Common myeloid progenitor, CD34-positive (primary cell): ENCODE data around the gene TRIM62.
"Not testable (repeated sequence)": the region's sequence is repeated elsewhere in the genome, so short reads cannot be mapped to it uniquely, and the experiment has no call there.

ENCODE experiments used
- CTCF ChIA-PET: fragments of 350-600 bp; sonication (Branson Sonifier 250); formaldehyde crosslinking; loops from one replicate; lab custom pipeline; 2021; ENCODE audit warnings: antibody characterized with exemption; lab: Charles Lee
- POLR2A ChIA-PET: fragments of 350-600 bp; sonication (Branson Sonifier 250); formaldehyde crosslinking; loops from one replicate; lab custom pipeline; 2021; ENCODE audit warnings: antibody characterized with exemption; lab: Charles Lee
- DNase-seq, 3 donors: peaks; one replicate each; pipeline versions ENCODE4 v3.0.0 to v3.0.0-alpha.2; 2013
- H3K27ac ChIP-seq, 2 experiments: 1 replicate in 1 of 2; 2 replicates in 1 of 2; pipeline ENCODE4 v1.7.0; 2013; ENCODE audit warnings: inconsistent platforms in 2 of 2, low read length in 2 of 2, mild to moderate bottlenecking in 2 of 2, low read depth in 1 of 2, moderate library complexity in 1 of 2; ENCODE audit not compliant: severe bottlenecking in 2 of 2, insufficient read depth in 1 of 2, poor library complexity in 1 of 2
- H3K27me3 ChIP-seq, 5 experiments: replicated peaks in 2 of 5; 1 replicate in 3 of 5; 2 replicates in 2 of 5; pipeline versions ENCODE4 v1.6.1 to v1.7.0; 2013; ENCODE audit warnings: low read length in 4 of 5, mild to moderate bottlenecking in 2 of 5, moderate library complexity in 2 of 5, inconsistent platforms in 1 of 5; ENCODE audit not compliant: insufficient read depth in 5 of 5, control insufficient read depth in 4 of 5
- H3K36me3 ChIP-seq, 4 experiments: 1 replicate in 2 of 4; 2 replicates in 2 of 4; pipeline versions ENCODE4 v1.6.1 to v1.7.0; 2013; ENCODE audit warnings: low read length in 3 of 4, control low read depth in 1 of 4, mild to moderate bottlenecking in 1 of 4; ENCODE audit not compliant: control insufficient read depth in 4 of 4, insufficient read depth in 4 of 4
- H3K4me1 ChIP-seq, 4 experiments: 1 replicate in 3 of 4; 2 replicates in 1 of 4; pipeline versions ENCODE4 v1.6.1 to v1.7.1; 2013; ENCODE audit warnings: low read length in 3 of 4, mild to moderate bottlenecking in 3 of 4, control low read depth in 1 of 4, inconsistent platforms in 1 of 4, moderate library complexity in 1 of 4; ENCODE audit not compliant: control insufficient read depth in 4 of 4, insufficient read depth in 4 of 4; ENCODE audit errors: control extremely low read depth in 1 of 4
- H3K4me3 ChIP-seq, 7 experiments: 1 replicate in 4 of 7; 2 replicates in 3 of 7; pipeline versions ENCODE4 v1.5.1 to v1.7.0; 2013; ENCODE audit warnings: mild to moderate bottlenecking in 7 of 7, low read length in 6 of 7, moderate library complexity in 6 of 7, inconsistent platforms in 2 of 7, low read depth in 2 of 7, control low read depth in 1 of 7; ENCODE audit not compliant: insufficient read depth in 4 of 7, control insufficient read depth in 1 of 7; ENCODE audit errors: extremely low read depth in 1 of 7
- H3K9me3 ChIP-seq, 5 experiments: 1 replicate in 4 of 5; 2 replicates in 1 of 5; pipeline versions ENCODE4 v1.6.1 to v1.7.1; 2013; ENCODE audit warnings: low read length in 4 of 5, mild to moderate bottlenecking in 2 of 5, inconsistent platforms in 1 of 5, low read depth in 1 of 5, moderate library complexity in 1 of 5; ENCODE audit not compliant: control insufficient read depth in 4 of 5, insufficient read depth in 2 of 5; ENCODE audit errors: control extremely low read depth in 1 of 5
- WGBS: methylation state at CpG from one replicate; pipeline ENCODE4 v1.1.5; 2013; ENCODE audit not compliant: insufficient coverage; 5-methylcytosine and 5-hydroxymethylcytosine counted together

Gene TRIM62

DNA sequence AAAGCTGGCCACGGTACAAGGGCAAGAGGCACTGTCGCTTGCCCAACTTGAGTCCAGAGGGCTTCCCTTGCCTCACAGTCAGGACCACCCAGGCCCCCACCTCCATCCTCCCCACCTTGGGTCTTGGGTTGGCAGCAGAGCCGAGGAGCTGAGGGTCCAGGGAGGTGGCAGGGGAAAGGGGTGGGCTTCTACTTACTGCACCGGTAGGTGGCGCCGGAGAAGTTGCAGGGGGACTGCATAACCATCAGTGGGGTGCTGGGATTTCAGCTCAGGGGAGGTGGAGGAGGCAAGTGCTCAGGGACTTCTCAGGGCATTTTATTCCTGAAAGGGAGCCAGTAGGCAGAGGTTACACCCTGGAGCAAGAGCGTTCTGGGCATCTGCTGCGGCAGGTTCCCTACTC lies 44.0 kb downstream of the TRIM62 start:
- 100% methylated on average over 2 of the region's 8 CpGs for WGBS
- Histone ChIP-seq H3K27ac (no peak overlapping the region), H3K9me3 (no peaks in the 10 kb centered on the region), H3K27me3 (no peaks in the 10 kb centered on the region), H3K4me3 (no peak overlapping the region), H3K4me1 (peaks cover 2 to 27% (median 14%) of the 10 kb centered on the region in 4 experiments), H3K36me3 (no peaks in the 10 kb centered on the region)
- ChIA-PET CTCF (interaction anchor here (0.9 to 3.6 kb wide), 9 partner anchors 11 to 322 kb away, joined by 3 to 12 read pairs (median 4); no protein-coding TSS in a partner anchor), POLR2A (no interaction called here)
- DNase-seq: peak; percentile 46 to 70 (median 64)

DNA sequence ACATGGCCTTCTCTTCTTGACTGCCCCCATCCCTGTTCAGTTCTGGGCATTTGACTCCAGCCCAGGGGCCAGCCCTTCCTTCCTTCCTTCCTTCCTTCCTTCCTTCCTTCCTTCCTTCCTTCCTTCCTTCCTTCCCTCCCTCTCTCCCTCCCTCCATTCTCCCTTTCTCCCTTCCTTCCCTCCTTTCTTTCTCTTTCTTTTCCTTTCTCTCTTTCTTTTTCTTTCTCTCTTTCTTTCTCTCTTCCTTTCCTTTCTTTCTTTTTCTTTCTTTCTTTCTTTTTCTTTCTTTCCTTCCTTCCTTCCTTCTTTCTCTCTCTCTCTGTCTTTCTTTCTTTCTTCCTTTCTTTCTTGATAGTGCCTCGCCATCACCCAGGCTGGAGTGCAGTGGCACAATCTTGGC lies 45.8 kb downstream of the TRIM62 start:
- H3K27me3 ChIP-seq, H3K4me3 ChIP-seq, POLR2A ChIA-PET, H3K27ac ChIP-seq, DNase-seq, H3K36me3 ChIP-seq, H3K9me3 ChIP-seq: not testable (repeated sequence)
- 100% methylated on average over 1 of the region's 1 CpG for WGBS
- peaks cover 0 to 27% (median 10%) of the 10 kb centered on the region in 4 experiments for H3K4me1 ChIP-seq
- CTCF ChIA-PET: interaction anchor here (1.4 to 3.6 kb wide), 3 partner anchors 9 to 11 kb away, joined by 3 to 15 read pairs (median 12); no protein-coding TSS in a partner anchor

- CTCF ChIA-PET: interaction anchor here (0.7 to 3.3 kb wide), 3 partner anchors 10 to 13 kb away, joined by 3 to 15 read pairs (median 3); no protein-coding TSS in a partner anchor
- Histone ChIP-seq H3K9me3 (no peaks in the 10 kb centered on the region), H3K4me1 (peaks cover 0 to 14% (median 0%) of the 10 kb centered on the region in 4 experiments), H3K27ac (no peak overlapping the region), H3K36me3 (peaks cover 0 to 5% (median 0%) of the 10 kb centered on the region in 4 experiments), H3K27me3 (no peaks in the 10 kb centered on the region), H3K4me3 (no peak overlapping the region)
- no peak for DNase-seq
- WGBS: 100% methylated on average over 9 of the region's 10 CpGs
- POLR2A ChIA-PET: no interaction called here
Measured at GRCh38 chr1:33133478-33134105, 48.3 kb downstream of the TRIM62 start.

GRCh38 chr1:33132549-33132948 lies 49.3 kb downstream of the TRIM62 start:
- ChIA-PET POLR2A (no interaction called here), CTCF (interaction anchor here (3.3 kb wide), 1 partner anchor 12 kb away, joined by 15 read pairs; no protein-coding TSS in a partner anchor)
- WGBS: 100% methylated on average over 2 of the region's 2 CpGs
- Histone ChIP-seq H3K4me1 (peaks cover 6 to 24% (median 9%) of the 10 kb centered on the region in 4 experiments), H3K4me3 (no peak overlapping the region), H3K36me3 (peaks cover 0 to 5% (median 0%) of the 10 kb centered on the region in 4 experiments), H3K9me3 (no peaks in the 10 kb centered on the region), H3K27ac (no peak overlapping the region), H3K27me3 (no peaks in the 10 kb centered on the region)
- DNase-seq: no peak

DNA sequence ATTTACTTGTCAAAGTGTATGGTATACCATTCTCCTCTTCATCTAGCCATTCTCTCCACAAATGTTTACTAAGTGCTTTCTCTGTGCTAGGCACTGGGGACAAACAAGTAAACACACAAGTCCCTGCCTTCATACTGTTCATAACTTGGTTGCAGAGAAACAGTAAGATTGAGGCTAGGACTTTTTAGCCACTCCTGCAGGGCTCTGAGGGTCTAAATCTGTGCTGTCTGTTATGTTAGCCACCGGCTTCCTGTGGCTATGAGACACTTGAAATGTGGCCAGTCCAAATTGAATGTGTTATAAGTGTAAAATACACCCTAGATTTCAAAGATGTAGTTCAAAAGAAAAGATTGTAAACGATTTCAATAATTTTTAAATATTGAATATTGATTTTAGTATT lies 50.7 kb downstream of the TRIM62 start:
- DNase-seq: no peak
- no peak overlapping the region for H3K27ac ChIP-seq
- no peaks in the 10 kb centered on the region for H3K9me3 ChIP-seq
- H3K4me3 ChIP-seq: no peak overlapping the region
- peaks cover 0 to 5% (median 0%) of the 10 kb centered on the region in 4 experiments for H3K36me3 ChIP-seq
- peaks cover 10 to 30% (median 16%) of the 10 kb centered on the region in 4 experiments for H3K4me1 ChIP-seq
- POLR2A ChIA-PET: no interaction called here
- WGBS: no CpG with 5 or more reads among the region's 2 CpGs
- CTCF ChIA-PET: no interaction called here
- no peaks in the 10 kb centered on the region for H3K27me3 ChIP-seq

GRCh38 chr1:33130297-33130696 lies 51.5 kb downstream of the TRIM62 start:
- Histone ChIP-seq H3K27me3 (no peaks in the 10 kb centered on the region), H3K27ac (no peak overlapping the region), H3K36me3 (peaks cover 0 to 5% (median 0%) of the 10 kb centered on the region in 4 experiments), H3K9me3 (no peaks in the 10 kb centered on the region), H3K4me1 (peaks cover 10 to 31% (median 16%) of the 10 kb centered on the region in 4 experiments), H3K4me3 (no peak overlapping the region)
- WGBS: 94% methylated on average over 4 of the region's 4 CpGs
- ChIA-PET CTCF (no interaction called here), POLR2A (no interaction called here)
- DNase-seq: peak in 2 of 3 donors; percentile 19 to 33

- CTCF ChIA-PET: interaction anchor here (0.9 kb wide), 1 partner anchor 35 kb away, joined by 3 read pairs; no protein-coding TSS in a partner anchor
- WGBS: 90% methylated on average over 2 of the region's 4 CpGs
- H3K36me3 ChIP-seq: peaks cover 0 to 5% (median 0%) of the 10 kb centered on the region in 4 experiments
- no peaks in the 10 kb centered on the region for H3K27me3 ChIP-seq
- H3K4me1 ChIP-seq: peaks cover 10 to 31% (median 16%) of the 10 kb centered on the region in 4 experiments
- H3K27ac ChIP-seq: no peak overlapping the region
- no peaks in the 10 kb centered on the region for H3K9me3 ChIP-seq
- no peak for DNase-seq
- POLR2A ChIA-PET: no interaction called here
- H3K4me3 ChIP-seq: no peak overlapping the region
Measured at GRCh38 chr1:33128781-33129180, 53.1 kb downstream of the TRIM62 start.
